Spinal cord (tissue), 10 donors: ENCODE data around the gene REXO1. TPM values are rescaled to one million over a fixed set of nuclear protein-coding genes. Genes with fewer than 3 reads are reported as not detected.

Experiments used
- DNase-seq, 6 donors: peaks; one replicate each; pipeline versions ENCODE4 v3.0.0 to v3.0.0-alpha.2; 2013 to 2015; ENCODE audit warnings: low spot score in 6 of 6, low read depth in 4 of 6
- H3K27ac ChIP-seq: one replicate; pipeline ENCODE4 v1.5.1; 2013; ENCODE audit warnings: low read depth, low read length, control low read depth
- H3K27me3 ChIP-seq: one replicate; pipeline ENCODE4 v1.6.1; 2013; ENCODE audit warnings: low read length; ENCODE audit not compliant: control insufficient read depth, insufficient read depth
- H3K36me3 ChIP-seq: one replicate; pipeline ENCODE4 v1.6.1; 2013; ENCODE audit warnings: low read length; ENCODE audit not compliant: control insufficient read depth, insufficient read depth
- H3K4me1 ChIP-seq: one replicate; pipeline ENCODE4 v1.6.1; 2013; ENCODE audit warnings: low read length; ENCODE audit not compliant: control insufficient read depth, insufficient read depth
- H3K4me3 ChIP-seq: one replicate; pipeline ENCODE4 v1.5.1; 2013; ENCODE audit warnings: low read depth, low read length, control low read depth
- H3K9me3 ChIP-seq: one replicate; pipeline ENCODE4 v1.6.1; 2013; ENCODE audit warnings: low read length; ENCODE audit not compliant: control insufficient read depth, insufficient read depth
- WGBS: methylation state at CpG from one replicate; pipeline ENCODE4 v1.1.5; 2013; ENCODE audit warnings: missing lambda C conversion rate; ENCODE audit not compliant: insufficient coverage; 5-methylcytosine and 5-hydroxymethylcytosine counted together
- polyA plus RNA-seq, 2 donors: library from polyadenylated mRNA; unstranded; fragments of 120-200 nt; gene quantifications; one replicate each; pipeline ENCODE4 v1.2.1, GENCODE V29; 2013; ENCODE audit not compliant: insufficient read length in 2 of 2
- total RNA-seq, 2 donors: library from RNA; depleted of rRNA in 1 of 2; stranded (reverse); fragments of 120-200 nt in 1 of 2; fragments of >200 nt in 1 of 2; gene quantifications; one replicate each; pipeline versions ENCODE4 v1.2.3 to v1.2.4, GENCODE V29; 2013 to 2014
- donor health status: healthy.

Gene REXO1
- total and polyA plus RNA-seq, 4 donors, result 5.7 to 41.8 (median 19.0) TPM

GRCh38 chr19:1817553-1818179, 30.6 kb downstream of the REXO1 start:
- Histone ChIP-seq H3K36me3 (peaks cover 89% of the 10 kb centered on the region), H3K27ac (no peak overlapping the region), H3K4me3 (no peak overlapping the region), H3K9me3 (no peaks in the 10 kb centered on the region), H3K4me1 (peaks cover 18% of the 10 kb centered on the region), H3K27me3 (no peaks in the 10 kb centered on the region)
- WGBS, result 88% methylated on average over 25 of the region's 25 CpGs
- no peak for DNase-seq

GRCh38 chr19:1816530-1817298, 31.6 kb downstream of the REXO1 start:
- no peaks in the 10 kb centered on the region for H3K9me3 ChIP-seq
- H3K27ac ChIP-seq, result no peak overlapping the region
- WGBS, result 94% methylated on average over 30 of the region's 36 CpGs
- no peaks in the 10 kb centered on the region for H3K27me3 ChIP-seq
- DNase-seq, result no peak
- peaks cover 80% of the 10 kb centered on the region for H3K36me3 ChIP-seq
- H3K4me3 ChIP-seq, result no peak overlapping the region
- H3K4me1 ChIP-seq, result peaks cover 20% of the 10 kb centered on the region

- Histone ChIP-seq H3K4me3 (no peak overlapping the region), H3K27me3 (no peaks in the 10 kb centered on the region), H3K9me3 (no peaks in the 10 kb centered on the region), H3K27ac (no peak overlapping the region), H3K4me1 (peaks cover 24% of the 10 kb centered on the region), H3K36me3 (peaks cover 71% of the 10 kb centered on the region)
- DNase-seq, result no peak
- 83% methylated on average over 52 of the region's 61 CpGs for WGBS
Measured at GRCh38 chr19:1815605-1816529, 32.4 kb downstream of the REXO1 start.

- Histone ChIP-seq H3K4me3 (no peak overlapping the region), H3K27me3 (no peaks in the 10 kb centered on the region), H3K4me1 (peaks cover 24% of the 10 kb centered on the region), H3K9me3 (no peaks in the 10 kb centered on the region), H3K27ac (no peak overlapping the region), H3K36me3 (peaks cover 63% of the 10 kb centered on the region)
- DNase-seq, result no peak
- 75% methylated on average over 18 of the region's 26 CpGs for WGBS
Measured at GRCh38 chr19:1814833-1815604, 33.3 kb downstream of the REXO1 start.

GRCh38 chr19:1814391-1814790, 33.9 kb downstream of the REXO1 start:
- 82% methylated on average over 10 of the region's 10 CpGs for WGBS

GRCh38 chr19:1813192-1814182, 34.8 kb downstream of the REXO1 start:
- no peak for DNase-seq
- WGBS, result 66% methylated on average over 16 of the region's 21 CpGs

More at GRCh38 chr19:1814391-1814790, 33.9 kb downstream of the REXO1 start:
- H3K27ac ChIP-seq, result no peak overlapping the region
- no peak overlapping the region for H3K4me3 ChIP-seq
- peaks cover 24% of the 10 kb centered on the region for H3K4me1 ChIP-seq
- H3K36me3 ChIP-seq, result peaks cover 57% of the 10 kb centered on the region
- no peaks in the 10 kb centered on the region for H3K27me3 ChIP-seq
- DNase-seq, result no peak
- H3K9me3 ChIP-seq, result no peaks in the 10 kb centered on the region

GRCh38 chr19:1812426-1813191, 35.7 kb downstream of the REXO1 start:
- Histone ChIP-seq H3K27me3 (no peaks in the 10 kb centered on the region), H3K27ac (peak overlapping the region; percentile 67)
- WGBS, result 0% methylated on average over 46 of the region's 47 CpGs

More at GRCh38 chr19:1813192-1814182, 34.8 kb downstream of the REXO1 start:
- H3K36me3 ChIP-seq, result peaks cover 48% of the 10 kb centered on the region
- H3K4me3 ChIP-seq, result peak overlapping the region; percentile 55
- no peak overlapping the region for H3K27ac ChIP-seq
- H3K9me3 ChIP-seq, result no peaks in the 10 kb centered on the region
- H3K27me3 ChIP-seq, result no peaks in the 10 kb centered on the region
- H3K4me1 ChIP-seq, result peaks cover 24% of the 10 kb centered on the region

GRCh38 chr19:1811942-1812425, 36.3 kb downstream of the REXO1 start, which contains the start of gene ATP8B3:
TSS of gene ATP8B3 (minus strand) at chr19:1812276. CDS start at chr19:1811736, 540 bp downstream.
- peak within 1 kb of the TSS; percentile 67 for H3K27ac ChIP-seq
- H3K27me3 ChIP-seq, result no peaks in the 10 kb centered on the region
- H3K4me1 ChIP-seq, result peaks cover 24% of the 10 kb centered on the region
- no peak for DNase-seq
- H3K9me3 ChIP-seq, result no peaks in the 10 kb centered on the region
- peaks cover 33% of the 10 kb centered on the region for H3K36me3 ChIP-seq
- WGBS, result 4% methylated on average over 36 of the region's 48 CpGs
- peak within 1 kb of the TSS; percentile 55 for H3K4me3 ChIP-seq

More at GRCh38 chr19:1812426-1813191, 35.7 kb downstream of the REXO1 start:
- H3K4me1 ChIP-seq, result peaks cover 24% of the 10 kb centered on the region
- peak; percentile 51 to 94 (median 58) for DNase-seq
- peaks cover 39% of the 10 kb centered on the region for H3K36me3 ChIP-seq
- peak overlapping the region; percentile 55 for H3K4me3 ChIP-seq
- no peaks in the 10 kb centered on the region for H3K9me3 ChIP-seq
